GM19438 (cell line): ENCODE data around the gene RALGAPA1.
A peak's percentile ranks its signal among the peaks of the same experiment; 100 is the strongest.

ENCODE experiments used
- ATAC-seq: cut with Tn5 transposase; IDR thresholded peaks from one replicate; pipeline ENCODE4 v1.9.1; 2021; ENCODE audit warnings: low read depth; ENCODE audit not compliant: unreplicated experiment

Gene RALGAPA1

GRCh38 chr14:35553808-35554207, 255.3 kb downstream of the RALGAPA1 start:
- no peak for ATAC-seq

GRCh38 chr14:35551081-35551480, 258.0 kb downstream of the RALGAPA1 start:
- ATAC-seq, result no peak

GRCh38 chr14:35549551-35549950, 259.5 kb downstream of the RALGAPA1 start:
- ATAC-seq, result no peak

- ATAC-seq, result no peak
Measured at GRCh38 chr14:35543006-35543405, 266.1 kb downstream of the RALGAPA1 start.

- no peak for ATAC-seq
Measured at GRCh38 chr14:35539969-35540368, 269.1 kb downstream of the RALGAPA1 start.

- no peak for ATAC-seq
Measured at GRCh38 chr14:35535483-35536112, 273.5 kb downstream of the RALGAPA1 start.

GRCh38 chr14:35534873-35535482, 274.1 kb downstream of the RALGAPA1 start:
- ATAC-seq, result peak; percentile 62

- peak; percentile 21 for ATAC-seq
Measured at GRCh38 chr14:35534208-35534872, 274.8 kb downstream of the RALGAPA1 start.

- ATAC-seq, result peak; percentile 77
Measured at GRCh38 chr14:35533357-35534207, 275.5 kb downstream of the RALGAPA1 start, which contains the start of gene INSM2. Gene INSM2, plus strand, starts transcription at chr14:35534164. Its CDS starts 89 bp downstream, at chr14:35534253.

GRCh38 chr14:35532783-35533356, 276.2 kb downstream of the RALGAPA1 start:
- ATAC-seq, result no peak

GRCh38 chr14:35531960-35532747, 276.9 kb downstream of the RALGAPA1 start:
- no peak for ATAC-seq

GRCh38 chr14:35526962-35527361, 282.1 kb downstream of the RALGAPA1 start:
- ATAC-seq, result no peak

- no peak for ATAC-seq
Measured at GRCh38 chr14:35525695-35526094, 283.4 kb downstream of the RALGAPA1 start.

- ATAC-seq, result no peak
Measured at GRCh38 chr14:35519986-35520385, 289.1 kb downstream of the RALGAPA1 start.

GRCh38 chr14:35515916-35516315, 293.2 kb downstream of the RALGAPA1 start:
- no peak for ATAC-seq

GRCh38 chr14:35512765-35513164, 296.3 kb downstream of the RALGAPA1 start:
- ATAC-seq, result no peak

- ATAC-seq, result no peak
Measured at GRCh38 chr14:35509846-35510245, 299.2 kb downstream of the RALGAPA1 start.

- no peak for ATAC-seq
Measured at GRCh38 chr14:35506927-35507326, 302.2 kb downstream of the RALGAPA1 start.

GRCh38 chr14:35506461-35506860, 302.6 kb downstream of the RALGAPA1 start:
- ATAC-seq, result no peak

- no peak for ATAC-seq
Measured at GRCh38 chr14:35504260-35504659, 304.8 kb downstream of the RALGAPA1 start.
